Endodermal cell (in vitro differentiated cells): ENCODE measurements around the gene ADAMTS2. TPM values are rescaled to one million over a fixed set of nuclear protein-coding genes. Genes with fewer than 3 reads are reported as not detected.

Experiments
- DNase-seq: peaks from one replicate; pipeline ENCODE4 v3.0.0-alpha.2; 2017
- H3K27ac ChIP-seq: 2 replicates; pipeline ENCODE4 v1.5.1; 2013; ENCODE audit warnings: mild to moderate bottlenecking, low read depth, low read length, moderate library complexity
- H3K27me3 ChIP-seq: 2 replicates; pipeline ENCODE4 v1.6.1; 2013; ENCODE audit warnings: mild to moderate bottlenecking, low read length, moderate library complexity; ENCODE audit not compliant: insufficient read depth, control insufficient read depth, poor library complexity, severe bottlenecking
- H3K36me3 ChIP-seq: 2 replicates; pipeline ENCODE4 v1.7.0; 2013; ENCODE audit warnings: mild to moderate bottlenecking, low read length, moderate library complexity; ENCODE audit not compliant: control insufficient read depth, insufficient read depth
- H3K4me1 ChIP-seq: one replicate; pipeline ENCODE4 v1.7.0; 2013; ENCODE audit warnings: low read length; ENCODE audit not compliant: control insufficient read depth, insufficient read depth
- H3K4me3 ChIP-seq: 2 replicates; pipeline ENCODE4 v1.5.1; 2013; ENCODE audit warnings: mild to moderate bottlenecking, low read length, moderate library complexity
- H3K9ac ChIP-seq: 2 replicates; pipeline ENCODE4 v1.6.1; 2013; ENCODE audit warnings: mild to moderate bottlenecking, low read length, moderate library complexity; ENCODE audit not compliant: poor library complexity, severe bottlenecking; ENCODE audit errors: extremely low read depth
- H3K9me3 ChIP-seq: 2 replicates; pipeline ENCODE4 v1.6.1; 2013; ENCODE audit warnings: mild to moderate bottlenecking, low read length, moderate library complexity; ENCODE audit not compliant: control insufficient read depth
- H3K27ac Mint-ChIP-seq: 2 replicates; pipeline ENCODE4 v1.8.0; 2020; ENCODE audit warnings: mixed read lengths
- H3K27me3 Mint-ChIP-seq: 2 replicates; pipeline ENCODE4 v1.8.0; 2021; ENCODE audit warnings: mild to moderate bottlenecking, mixed read lengths; ENCODE audit not compliant: insufficient read depth
- H3K36me3 Mint-ChIP-seq: 2 replicates; pipeline ENCODE4 v1.8.0; 2020; ENCODE audit warnings: low read depth, mixed read lengths
- H3K4me1 Mint-ChIP-seq: 2 replicates; pipeline ENCODE4 v1.8.0; 2020; ENCODE audit warnings: mixed read lengths
- H3K4me3 Mint-ChIP-seq: 2 replicates; pipeline ENCODE4 v1.8.0; 2020; ENCODE audit warnings: mild to moderate bottlenecking, moderate library complexity, mixed read lengths
- H3K9me3 Mint-ChIP-seq: 2 replicates; pipeline ENCODE4 v1.8.0; 2020; ENCODE audit warnings: mild to moderate bottlenecking, mixed read lengths
- CTCF ChIP-seq: fragments of 200-600 bp; sonication (generic); conservative IDR thresholded peaks from 2 replicates; pipeline ENCODE4 v1.5.0; 2021; ENCODE audit warnings: antibody characterized with exemption, mild to moderate bottlenecking
- whole genome bisulfite sequencing, 2 experiments: methylation state at CpG; one replicate each; pipeline versions ENCODE4 v1.1.5 to v1.1.7; 2013; ENCODE audit warnings: missing lambda C conversion rate in 2 of 2, mixed read lengths in 1 of 2; ENCODE audit not compliant: insufficient coverage in 1 of 2, insufficient read length in 1 of 2; 5-methylcytosine and 5-hydroxymethylcytosine counted together
- total RNA-seq, 2 donors: library from RNA; stranded (reverse); fragmentation: NEBNext Ultra II Directional in 1 of 2; extraction: Animal tissue kit (Norgen Biotek cat#: 25700) in 1 of 2; gene quantifications; 2 replicates in 1 of 2; 3 replicates in 1 of 2; pipeline ENCODE4 v1.2.1, GENCODE V29; 2021

ADAMTS2 gene
- total RNA-seq, 2 donors from 2014 or later = 1.2 to 2.6 TPM

DNA sequence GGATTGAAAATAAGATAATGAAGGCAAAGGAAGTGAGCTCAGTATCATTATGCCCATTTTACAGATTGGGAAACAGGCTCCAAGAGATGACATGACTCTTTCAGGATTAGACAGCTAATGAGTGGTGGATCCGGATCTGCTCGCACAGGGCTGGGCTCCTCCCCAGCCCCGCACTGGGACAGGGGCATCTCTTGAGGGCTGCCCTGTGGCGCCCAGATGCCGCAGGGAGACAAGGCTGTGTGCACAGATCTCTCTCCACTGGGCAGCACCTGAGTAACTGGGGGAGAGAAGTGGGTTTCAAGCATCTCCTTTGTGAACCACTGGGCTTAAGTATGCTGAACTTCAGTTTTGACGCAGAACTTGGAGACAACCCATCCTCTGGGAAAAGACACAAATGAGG is 43.9 kb downstream of the ADAMTS2 start:
- Histone ChIP-seq H3K9me3 (peaks cover 28% of the 10 kb centered on the region), H3K9ac (no peak overlapping the region), H3K4me1 (no peaks in the 10 kb centered on the region), H3K27me3 (no peaks in the 10 kb centered on the region), H3K4me3 (no peak overlapping the region), H3K27ac (no peak overlapping the region), H3K36me3 (no peaks in the 10 kb centered on the region)
- Mint-ChIP-seq H3K4me3 (no peak overlapping the region), H3K36me3 (no peaks in the 10 kb centered on the region), H3K4me1 (no peaks in the 10 kb centered on the region), H3K27ac (no peak overlapping the region), H3K9me3 (peaks cover 43% of the 10 kb centered on the region), H3K27me3 (no peaks in the 10 kb centered on the region)
- TF ChIP-seq CTCF = no peak
- WGBS, 2 experiments = 95 to 100% methylated on average over 5 to 6 of the region's 6 CpGs
- DNase-seq = no peak

- H3K27ac ChIP-seq = no peak overlapping the region
- no peaks in the 10 kb centered on the region for H3K4me1 ChIP-seq
- peaks cover 27% of the 10 kb centered on the region for H3K9me3 ChIP-seq
- no peaks in the 10 kb centered on the region for H3K27me3 ChIP-seq
- H3K9me3 Mint-ChIP-seq = peaks cover 39% of the 10 kb centered on the region
- H3K27ac Mint-ChIP-seq = no peak overlapping the region
- WGBS, 2 experiments = 89 to 90% methylated on average over 8 to 14 of the region's 14 CpGs
- H3K4me3 Mint-ChIP-seq = no peak overlapping the region
- no peak for TF ChIP-seq CTCF
- no peak overlapping the region for H3K9ac ChIP-seq
- no peak for DNase-seq
- no peak overlapping the region for H3K4me3 ChIP-seq
- no peaks in the 10 kb centered on the region for H3K36me3 ChIP-seq
- no peaks in the 10 kb centered on the region for H3K4me1 Mint-ChIP-seq
- no peaks in the 10 kb centered on the region for H3K27me3 Mint-ChIP-seq
- no peaks in the 10 kb centered on the region for H3K36me3 Mint-ChIP-seq
Observed at GRCh38 chr5:179300581-179301180, 44.6 kb downstream of the ADAMTS2 start.

DNA sequence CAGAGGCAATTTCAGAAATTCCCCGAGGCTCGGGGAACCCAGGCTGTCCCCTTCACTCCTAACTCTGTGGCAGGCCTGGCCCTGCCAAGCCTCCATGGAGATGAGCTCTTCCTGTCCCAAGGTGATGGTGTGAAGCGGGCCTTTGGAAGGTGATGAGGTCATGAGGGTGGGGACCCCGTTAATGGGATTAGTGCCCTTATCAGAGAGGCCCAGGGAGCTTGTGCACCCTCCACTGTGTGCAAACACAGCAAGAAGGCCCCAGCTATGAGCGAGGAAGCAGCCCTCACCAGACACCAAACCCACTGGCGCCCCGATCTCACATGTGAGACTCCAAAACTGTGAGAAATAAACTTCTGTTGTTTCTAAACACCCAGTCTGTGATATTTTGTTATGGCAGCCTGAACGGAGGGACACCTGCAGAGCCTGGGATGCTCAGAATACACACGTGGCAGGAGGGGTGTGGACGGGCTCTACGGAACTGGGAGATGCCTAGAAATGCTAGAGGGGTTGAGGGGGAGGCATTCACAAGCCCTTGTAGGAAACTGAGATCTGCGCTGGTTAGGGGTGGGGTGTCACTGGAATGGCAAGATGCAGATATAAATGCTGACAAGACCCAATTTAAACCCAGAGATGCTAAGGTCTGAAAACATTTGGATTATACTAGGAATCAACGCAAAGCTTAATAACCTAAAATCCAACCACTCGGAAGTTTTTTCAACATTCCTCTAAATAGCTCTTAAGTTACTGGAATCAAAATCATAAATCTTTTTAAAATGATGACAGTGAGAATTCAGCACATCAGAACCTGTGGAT is 46.9 kb downstream of the ADAMTS2 start:
- H3K27me3 ChIP-seq = no peaks in the 10 kb centered on the region
- WGBS, 2 experiments = 90 to 94% methylated on average over 9 to 14 of the region's 14 CpGs
- no peak overlapping the region for H3K4me3 ChIP-seq
- no peak overlapping the region for H3K27ac ChIP-seq
- TF ChIP-seq CTCF = no peak
- Mint-ChIP-seq H3K4me3 (no peak overlapping the region), H3K27me3 (no peaks in the 10 kb centered on the region), H3K27ac (no peak overlapping the region), H3K4me1 (no peaks in the 10 kb centered on the region), H3K9me3 (peaks cover 25% of the 10 kb centered on the region), H3K36me3 (no peaks in the 10 kb centered on the region)
- DNase-seq = no peak
- H3K36me3 ChIP-seq = no peaks in the 10 kb centered on the region
- peaks cover 8% of the 10 kb centered on the region for H3K9me3 ChIP-seq
- H3K4me1 ChIP-seq = no peaks in the 10 kb centered on the region
- no peak overlapping the region for H3K9ac ChIP-seq
